A673 (cell line): ENCODE data around the gene TRIM8.

Source experiments
- CTCF ChIP-seq: fragments of 300-800, 200-600 bp; sonication (generic); conservative IDR thresholded peaks from 2 replicates; pipeline ENCODE4 v1.5.1; 2017; ENCODE audit warnings: low read depth, mild to moderate bottlenecking, antibody characterized with exemption, low read length, moderate library complexity, mixed read lengths
- EZH2 ChIP-seq: fragments of 200-600 bp; sonication (generic); IDR thresholded peaks from 2 replicates; pipeline ENCODE4 v1.6.1; 2017; ENCODE audit warnings: borderline replicate concordance, low read depth, mild to moderate bottlenecking, mixed read lengths, antibody characterized with exemption, low read length; ENCODE audit not compliant: poor library complexity, severe bottlenecking

- TF ChIP-seq CTCF: no peak
- TF ChIP-seq EZH2: no peak
Observed at GRCh38 chr10:102645388-102645740, 1.1 kb downstream of the TRIM8 start.
